Fibroblast of lung (primary cell): ENCODE results near the gene KDELR1.
A peak's percentile ranks its signal among the peaks of the same experiment; 100 is the strongest.

ENCODE experiments used
- CTCF ChIP-seq, 2 donors: IDR thresholded peaks in 1 of 2; conservative IDR thresholded peaks in 1 of 2; 1 replicate in 1 of 2; 2 replicates in 1 of 2; pipeline ENCODE4 v1.5.1; 2011 to 2012; ENCODE audit warnings: low read length in 2 of 2, control low read depth in 1 of 2, inconsistent platforms in 1 of 2, low read depth in 1 of 2, mild to moderate bottlenecking in 1 of 2
- EZH2 ChIP-seq: IDR thresholded peaks from 2 replicates; pipeline ENCODE4 v1.5.1; 2012; ENCODE audit warnings: low read length, control low read depth, mild to moderate bottlenecking; ENCODE audit errors: missing control alignments

DNA sequence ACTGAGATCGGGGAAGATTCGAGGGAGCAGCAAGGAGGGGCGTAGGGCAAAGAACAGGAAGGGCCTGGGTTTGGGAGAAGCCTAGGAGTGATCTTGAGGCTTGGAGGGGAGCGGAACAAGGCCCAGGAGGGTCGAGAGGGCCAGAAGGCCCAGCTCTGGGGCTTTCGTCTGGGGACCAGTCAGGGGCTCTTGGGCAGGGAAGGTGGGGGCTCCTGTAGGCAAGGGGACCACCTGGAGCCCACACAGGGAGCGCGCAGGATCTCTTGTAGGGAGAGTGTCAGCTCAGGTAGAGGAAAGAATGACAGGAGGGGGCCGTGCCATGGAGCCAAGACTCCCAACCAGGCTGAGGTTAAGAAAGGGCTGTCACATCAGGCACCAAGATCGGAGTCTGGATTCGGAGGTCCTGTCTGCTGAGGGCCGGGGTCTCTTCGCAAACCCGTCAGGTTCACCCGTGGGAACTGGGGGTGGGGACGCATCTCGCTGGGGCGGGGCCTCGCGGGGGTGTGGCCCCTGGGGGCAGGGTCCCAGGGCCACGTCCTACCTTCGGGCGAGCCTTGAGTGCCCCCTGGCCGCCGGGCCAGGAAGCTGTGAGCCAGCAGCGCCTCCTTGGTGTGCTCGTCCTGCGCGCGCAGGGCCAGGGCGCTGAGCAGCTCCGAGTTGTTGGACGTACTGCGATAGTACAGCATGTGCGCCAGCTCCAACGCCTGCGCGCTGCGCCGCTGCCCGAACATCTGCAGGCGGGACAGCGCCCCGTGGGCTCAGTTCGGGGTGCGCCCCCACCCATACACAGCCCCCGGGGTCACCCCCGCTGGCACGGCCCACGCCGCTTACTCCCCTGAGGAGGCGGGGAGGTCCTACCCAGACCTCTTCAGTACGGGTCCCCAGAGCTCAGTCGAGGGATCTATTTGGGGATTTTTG is 57.6 kb downstream of the KDELR1 start:
- TF ChIP-seq CTCF (conservative IDR thresholded peaks at IDR 0.05 in 1 of 2, IDR thresholded peaks at IDR 0.05 in 1 of 2; ENCODE audit: low read depth in 1 of 2, low read length in 2 of 2) (peak; percentile 67 to 74), EZH2 (no peak)
